M059J (cell line): Measurements from ENCODE around the gene BMERB1. TPM values are rescaled to one million over a fixed set of nuclear protein-coding genes. Genes with fewer than 3 reads are reported as not detected.
"Not testable (repeated sequence)": the region's sequence is repeated elsewhere in the genome, so short reads cannot be mapped to it uniquely, and the experiment has no call there.

Experiments used
- DNase-seq: peaks from one replicate; pipeline ENCODE4 v3.0.0-alpha.2; 2012; ENCODE audit warnings: low read depth
- total RNA-seq: library from RNA; depleted of rRNA; stranded (reverse); fragments of >200 nt; shearing (Covaris generic); gene quantifications from 2 replicates; pipeline ENCODE4 v1.2.3, GENCODE V29; 2014; rRNA removed

Gene BMERB1
- total RNA-seq = 12.8 and 25.5 TPM in 2 replicates

GRCh38 chr16:15434425-15435215, at the start of gene BMERB1:
BMERB1 (plus strand) TSS chr16:15434588; CDS start chr16:15434654, 66 bp downstream.
- peak; percentile 72 for DNase-seq

DNA sequence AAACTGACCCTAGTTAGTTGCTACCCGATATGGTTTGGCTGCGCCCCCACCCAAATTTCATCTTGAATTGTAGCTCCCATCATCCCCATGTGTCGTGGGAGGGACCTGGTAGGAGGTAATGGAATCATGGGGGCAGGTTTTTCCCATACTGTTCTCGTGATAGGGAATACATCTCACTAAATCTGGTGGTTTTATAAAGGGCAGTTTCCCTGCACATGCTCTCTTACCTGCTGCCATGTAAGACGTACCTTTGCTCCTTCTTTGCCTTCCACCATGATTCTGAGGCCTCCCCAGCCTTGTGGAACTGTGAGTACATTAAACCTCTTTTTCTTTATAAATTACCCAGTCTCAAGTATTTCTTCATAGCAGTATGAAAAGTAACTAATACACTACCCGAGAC, 46.3 kb upstream of the BMERB1 start:
- DNase-seq = not testable (repeated sequence)

- DNase-seq = not testable (repeated sequence)
Measured at GRCh38 chr16:15389916-15390315, 44.5 kb upstream of the BMERB1 start.

- DNase-seq = not testable (repeated sequence)
Measured at GRCh38 chr16:15393025-15393424, 41.4 kb upstream of the BMERB1 start.

DNA sequence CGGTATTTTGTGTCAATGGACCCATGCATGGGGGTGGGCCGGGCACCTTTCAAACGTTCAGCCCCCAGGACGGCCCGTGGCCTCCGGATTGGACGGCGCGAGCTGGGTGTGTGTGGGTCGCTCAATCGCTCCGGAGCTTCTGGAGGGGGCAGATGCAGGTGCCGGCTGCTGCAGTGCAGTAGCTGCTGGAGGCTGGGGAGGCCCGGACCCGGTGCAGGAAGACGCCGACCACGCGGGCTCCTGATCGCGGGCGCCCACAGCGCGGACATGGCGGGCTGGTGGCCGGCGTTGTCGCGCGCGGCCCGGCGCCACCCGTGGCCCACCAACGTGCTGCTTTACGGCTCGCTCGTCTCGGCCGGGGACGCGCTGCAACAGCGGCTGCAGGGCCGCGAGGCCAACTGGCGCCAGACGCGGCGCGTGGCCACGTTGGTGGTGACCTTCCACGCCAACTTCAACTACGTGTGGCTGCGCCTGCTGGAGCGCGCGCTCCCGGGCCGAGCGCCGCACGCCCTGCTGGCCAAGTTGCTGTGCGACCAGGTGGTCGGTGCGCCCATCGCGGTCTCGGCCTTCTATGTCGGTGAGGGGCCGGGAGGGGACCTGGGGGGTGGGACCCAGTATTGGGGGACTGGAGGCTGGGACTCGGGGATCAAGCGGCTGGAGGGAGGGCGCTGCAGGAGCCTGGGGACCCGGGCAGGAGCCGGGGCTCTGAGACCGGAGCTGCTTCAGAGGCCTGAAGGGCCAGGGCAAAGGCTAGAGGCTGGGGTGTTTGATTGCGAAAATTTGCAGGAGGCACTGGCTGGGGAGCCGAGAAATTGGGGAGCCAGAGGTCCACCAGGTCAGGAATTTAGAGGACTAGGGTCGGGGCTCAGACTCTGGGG, 38.5 kb upstream of the BMERB1 start, which contains the start of gene MPV17L:
MPV17L (plus strand) TSS at position 124 of the 878 bp plus-strand sequence; CDS start at position 268, 144 bp downstream.
- not testable (repeated sequence) for DNase-seq

DNA sequence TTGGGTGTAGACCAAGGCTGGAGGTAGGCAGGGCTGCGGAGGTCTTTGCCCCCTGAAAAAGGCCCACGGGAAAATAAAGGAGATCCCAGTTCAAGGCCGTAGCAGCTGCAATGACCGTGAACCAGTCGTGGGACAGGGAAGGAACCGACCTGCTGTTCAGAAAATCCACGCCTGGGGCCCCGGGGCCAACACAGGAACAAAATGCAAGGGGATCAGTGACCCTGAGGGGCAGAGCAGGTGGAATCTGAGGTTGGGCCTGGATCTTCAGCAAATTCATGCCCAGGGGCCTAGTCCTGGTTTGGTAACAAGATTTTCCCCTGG, 37.9 kb upstream of the BMERB1 start:
- not testable (repeated sequence) for DNase-seq

DNA sequence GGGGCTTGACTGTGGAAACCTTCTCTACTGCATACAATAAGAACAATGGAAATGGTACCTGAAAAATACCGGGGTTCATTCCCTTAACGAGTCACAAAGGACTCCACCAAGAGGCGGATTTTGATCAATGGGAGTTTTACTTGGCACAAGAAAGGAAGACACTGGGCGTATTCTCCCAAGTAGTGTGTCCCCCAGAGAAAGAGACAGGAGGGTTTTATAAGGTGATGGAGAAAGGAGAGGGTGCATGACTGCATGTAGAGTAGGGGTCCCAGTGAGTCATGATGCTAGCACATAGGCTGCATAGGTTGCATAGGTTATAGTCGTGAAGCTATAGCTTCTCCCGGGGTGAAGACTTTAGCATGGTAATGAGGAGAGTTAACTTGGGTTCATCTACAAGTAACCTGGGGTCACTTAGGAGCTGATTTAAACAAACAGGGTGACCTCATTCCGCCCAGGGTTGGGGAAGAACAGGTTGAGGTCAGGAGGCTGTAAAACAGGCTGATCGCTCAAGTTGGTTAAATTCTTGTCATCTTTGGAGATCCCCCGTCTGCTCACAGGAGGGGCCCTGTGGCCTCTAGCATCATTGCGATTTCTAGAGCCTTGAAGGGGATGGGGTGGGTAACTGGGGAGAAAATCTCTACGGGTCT, 37.3 kb upstream of the BMERB1 start:
- no peak for DNase-seq

GRCh38 chr16:15398618-15399316, 35.6 kb upstream of the BMERB1 start:
- DNase-seq = no peak

DNA sequence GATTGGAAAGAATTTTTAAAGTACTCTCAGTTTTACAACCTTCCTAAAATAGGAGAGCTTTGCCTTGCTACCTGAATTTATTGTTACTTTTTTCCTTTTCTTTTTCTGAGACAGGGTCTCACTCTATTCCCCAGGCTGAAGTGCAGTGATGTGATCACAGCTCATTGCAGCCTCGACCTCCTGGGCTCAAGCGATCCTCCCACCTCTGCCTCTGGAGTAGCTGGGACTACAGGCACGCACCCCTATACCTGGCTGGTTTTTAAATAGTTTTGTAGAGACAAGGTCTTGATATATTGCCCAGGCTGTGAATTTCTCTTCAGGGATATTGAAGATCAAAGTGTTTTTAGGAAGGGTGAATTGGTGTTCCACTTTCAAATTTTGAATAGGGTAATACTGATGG, 35.1 kb upstream of the BMERB1 start:
- DNase-seq = no peak

DNA sequence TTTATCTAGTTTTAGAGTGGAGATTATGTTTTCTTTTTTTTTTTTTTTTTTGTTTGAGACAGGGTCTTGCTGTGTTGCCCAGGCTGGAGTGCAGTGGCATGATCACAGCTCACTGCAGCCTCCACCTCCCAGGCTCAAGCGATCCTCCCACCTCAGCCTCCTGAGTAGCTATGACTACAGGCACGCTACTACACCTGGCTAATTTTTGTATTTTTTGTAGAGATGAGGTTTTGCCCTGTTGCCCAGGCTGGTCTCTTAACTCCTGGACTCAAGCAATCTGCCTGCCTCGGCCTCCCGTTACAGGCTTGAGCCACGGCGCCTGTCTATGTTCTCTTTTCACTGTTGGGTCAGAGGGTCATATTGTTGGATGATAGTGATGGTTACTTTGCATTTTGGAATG, 34.1 kb upstream of the BMERB1 start:
- DNase-seq = not testable (repeated sequence)

DNA sequence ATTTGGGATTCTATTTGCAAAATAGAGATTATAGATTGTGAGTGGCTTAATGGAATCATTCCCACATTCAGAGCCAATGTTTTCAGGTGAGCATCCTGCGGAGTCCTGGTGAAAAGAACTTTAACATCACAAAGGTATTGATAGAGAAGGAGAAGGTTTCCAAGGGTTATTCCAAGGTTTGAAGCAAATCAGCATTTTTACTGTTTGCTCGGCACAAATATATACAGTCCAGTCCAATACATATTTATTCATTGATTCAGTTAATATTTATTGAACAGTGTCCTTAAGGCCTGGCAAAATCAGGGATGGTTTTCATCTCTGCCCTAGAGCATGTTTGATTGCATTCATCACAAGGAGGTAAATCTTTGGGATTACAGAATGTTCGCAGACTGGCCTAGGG, 32.4 kb upstream of the BMERB1 start:
- DNase-seq = no peak

DNA sequence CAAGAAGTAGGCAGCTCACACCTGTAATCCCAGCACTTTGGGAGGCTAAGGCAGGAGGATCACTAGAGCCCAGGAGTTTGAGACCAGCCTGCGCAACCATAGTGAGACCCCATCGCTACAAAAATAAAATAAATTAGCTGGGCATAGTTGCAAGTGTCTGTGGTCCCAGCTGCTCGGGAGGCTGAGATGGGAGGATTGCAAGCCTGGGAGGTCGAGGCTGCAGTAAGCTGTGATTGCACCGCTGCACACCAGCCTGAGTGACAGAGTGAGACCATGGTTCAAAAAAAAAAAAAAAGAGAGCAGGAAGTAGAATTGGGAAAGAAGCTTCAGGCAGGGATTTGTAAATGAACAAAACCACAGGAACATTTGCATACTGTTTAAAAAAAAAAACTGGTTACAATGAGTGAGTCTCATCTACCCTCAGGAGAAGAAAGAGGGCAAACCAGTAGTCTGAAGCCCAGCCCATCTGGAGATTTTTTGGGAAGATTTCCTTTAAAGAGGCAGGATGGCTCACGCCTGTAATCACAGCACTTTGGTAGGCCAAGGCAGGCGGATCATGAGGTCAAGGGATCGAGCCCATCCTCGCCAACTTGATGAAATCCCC, 30.9 kb upstream of the BMERB1 start:
- peak; percentile 80 for DNase-seq

GRCh38 chr16:15404091-15404490, 30.3 kb upstream of the BMERB1 start:
- DNase-seq = peak; percentile 58

- no peak for DNase-seq
Measured at GRCh38 chr16:15404792-15405191, 29.6 kb upstream of the BMERB1 start.

DNA sequence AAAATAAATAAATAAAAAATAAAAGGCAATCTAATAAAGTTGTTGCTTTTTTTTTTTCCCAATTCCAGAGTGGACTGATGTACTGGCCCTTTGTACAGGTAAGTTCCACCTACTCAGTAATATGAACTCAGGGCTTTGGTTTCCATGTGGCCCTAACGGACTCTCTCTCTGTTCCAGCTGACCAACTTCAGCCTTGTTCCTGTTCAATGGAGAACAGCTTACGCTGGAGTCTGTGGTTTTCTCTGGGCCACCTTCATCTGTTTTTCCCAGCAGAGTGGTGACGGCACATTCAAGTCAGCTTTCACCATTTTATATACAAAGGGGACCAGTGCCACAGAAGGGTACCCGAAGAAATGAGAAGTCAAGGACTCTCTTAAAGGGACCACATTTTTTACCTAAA, 26.6 kb upstream of the BMERB1 start:
- DNase-seq = not testable (repeated sequence)

GRCh38 chr16:15409476-15409875, 24.9 kb upstream of the BMERB1 start:
- DNase-seq = not testable (repeated sequence)

DNA sequence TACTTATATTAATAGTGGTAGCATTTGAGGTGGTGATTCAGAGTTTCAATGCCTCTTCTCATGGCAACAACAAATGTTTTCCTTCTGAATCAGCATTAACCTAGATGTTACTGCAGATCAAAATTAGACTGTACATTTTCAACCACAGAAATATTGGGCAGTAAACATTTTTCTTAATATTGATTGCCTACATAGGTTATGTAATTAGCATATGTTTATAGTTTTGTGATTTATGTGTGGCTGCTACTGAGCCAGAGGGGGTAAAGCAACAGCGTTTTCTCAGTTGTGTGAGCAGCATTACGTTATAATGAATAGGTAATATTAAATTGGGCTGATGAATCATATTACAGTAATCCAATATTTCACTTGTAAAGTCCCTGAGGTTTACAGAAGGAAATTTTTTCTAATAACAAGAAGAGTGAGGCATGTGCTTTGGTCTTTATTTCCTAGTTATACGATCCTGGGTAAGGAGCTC, 18.8 kb upstream of the BMERB1 start:
- peak; percentile 60 for DNase-seq

DNA sequence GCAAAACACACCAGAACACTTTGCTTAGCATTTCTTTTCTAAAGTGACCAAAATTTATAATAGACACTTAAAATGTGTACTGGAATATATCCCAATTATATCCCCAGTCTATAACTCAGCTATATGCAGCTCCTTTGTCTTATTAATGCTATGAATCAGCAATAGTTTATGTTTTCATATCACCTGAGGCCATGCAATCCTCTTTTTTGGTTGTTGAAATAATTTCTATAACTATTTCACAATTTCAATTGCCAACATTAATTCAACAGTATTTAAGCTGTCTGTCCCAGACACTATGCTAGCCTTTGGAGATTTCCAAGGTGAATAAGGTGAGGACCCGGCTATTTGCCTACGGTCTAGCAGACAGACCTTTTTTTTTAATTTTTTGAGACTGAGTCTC, 17.2 kb upstream of the BMERB1 start:
- no peak for DNase-seq

DNA sequence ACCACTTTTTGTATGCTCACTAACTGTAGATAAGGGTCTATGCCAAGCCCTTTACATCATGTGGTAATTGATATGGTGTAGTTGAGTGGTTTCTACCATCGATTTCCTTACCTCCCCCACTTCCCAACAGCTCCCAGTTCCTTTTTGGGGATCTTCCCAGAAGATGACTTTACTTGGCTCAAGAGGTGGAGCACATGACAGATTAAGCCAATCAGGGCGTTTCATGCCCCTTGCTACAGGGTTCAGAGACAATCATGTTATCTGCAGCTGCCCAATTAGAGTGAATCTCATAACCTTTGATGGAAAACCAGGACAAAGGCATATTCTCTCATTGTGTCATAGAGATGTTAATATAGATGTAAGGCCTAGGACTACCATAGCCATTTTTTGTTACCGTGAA, 16.2 kb upstream of the BMERB1 start:
- no peak for DNase-seq

DNA sequence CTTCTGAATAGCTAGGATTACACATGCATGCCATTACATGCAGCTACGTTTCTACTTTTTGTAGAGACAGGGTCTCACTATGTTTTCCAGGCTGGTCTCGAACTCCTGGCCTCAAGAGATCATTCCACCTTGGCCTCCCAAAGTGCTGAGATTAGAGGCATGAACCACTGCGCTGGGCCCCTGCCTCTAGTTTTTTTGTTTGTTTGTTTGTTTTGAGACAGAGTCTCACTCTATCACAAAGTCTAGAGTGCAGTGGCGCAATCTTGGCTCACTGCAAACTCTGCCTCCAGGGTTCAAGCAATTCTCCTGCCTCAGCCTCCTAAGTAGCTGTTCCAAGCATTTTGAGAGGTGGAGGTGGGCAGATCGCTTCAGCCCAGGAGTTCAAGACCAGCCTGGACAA, 12.7 kb upstream of the BMERB1 start:
- DNase-seq = not testable (repeated sequence)

- no peak for DNase-seq
Measured at GRCh38 chr16:15422222-15422621, 12.2 kb upstream of the BMERB1 start.
